Measurements from ENCODE around the gene ERGIC1.

DNA sequence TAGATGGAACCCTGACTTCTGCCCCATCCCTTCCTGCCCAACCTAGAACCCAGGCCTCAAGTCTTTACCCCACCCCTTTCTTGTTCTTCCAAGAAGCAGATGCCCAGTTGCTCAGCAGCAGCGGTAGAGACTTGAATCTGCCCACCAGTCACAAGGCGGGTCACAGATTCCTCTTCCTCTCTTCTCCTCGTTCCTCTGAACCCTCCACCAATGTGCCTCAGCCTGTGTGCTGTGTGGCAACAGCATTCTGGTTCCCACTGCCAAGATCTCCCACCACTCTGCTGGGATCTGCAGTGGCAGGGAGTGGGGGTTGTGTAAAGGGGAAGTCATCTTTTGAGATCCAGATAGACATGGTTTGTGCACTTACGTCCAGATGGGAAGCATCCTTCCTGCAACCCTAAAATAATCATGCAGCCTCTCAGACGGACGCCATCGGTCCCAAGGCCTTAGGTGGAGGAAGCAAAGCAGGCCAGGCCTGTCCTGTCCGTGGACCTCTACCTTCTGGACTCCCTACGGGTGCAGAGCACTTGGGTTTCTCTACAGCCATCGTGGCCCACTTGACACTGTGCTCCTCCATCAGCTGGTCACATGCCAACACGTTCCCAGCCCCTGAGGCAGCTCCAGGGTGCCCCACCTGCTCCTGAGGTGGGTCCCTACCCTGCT lies 117.5 kb downstream of the ERGIC1 start:
- TF ChIP-seq, protein P1, sequence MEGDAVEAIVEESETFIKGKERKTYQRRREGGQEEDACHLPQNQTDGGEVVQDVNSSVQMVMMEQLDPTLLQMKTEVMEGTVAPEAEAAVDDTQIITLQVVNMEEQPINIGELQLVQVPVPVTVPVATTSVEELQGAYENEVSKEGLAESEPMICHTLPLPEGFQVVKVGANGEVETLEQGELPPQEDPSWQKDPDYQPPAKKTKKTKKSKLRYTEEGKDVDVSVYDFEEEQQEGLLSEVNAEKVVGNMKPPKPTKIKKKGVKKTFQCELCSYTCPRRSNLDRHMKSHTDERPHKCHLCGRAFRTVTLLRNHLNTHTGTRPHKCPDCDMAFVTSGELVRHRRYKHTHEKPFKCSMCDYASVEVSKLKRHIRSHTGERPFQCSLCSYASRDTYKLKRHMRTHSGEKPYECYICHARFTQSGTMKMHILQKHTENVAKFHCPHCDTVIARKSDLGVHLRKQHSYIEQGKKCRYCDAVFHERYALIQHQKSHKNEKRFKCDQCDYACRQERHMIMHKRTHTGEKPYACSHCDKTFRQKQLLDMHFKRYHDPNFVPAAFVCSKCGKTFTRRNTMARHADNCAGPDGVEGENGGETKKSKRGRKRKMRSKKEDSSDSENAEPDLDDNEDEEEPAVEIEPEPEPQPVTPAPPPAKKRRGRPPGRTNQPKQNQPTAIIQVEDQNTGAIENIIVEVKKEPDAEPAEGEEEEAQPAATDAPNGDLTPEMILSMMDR (IDR thresholded peaks at IDR 0.05; ENCODE audit: insufficient read depth, low read length, poor library complexity, severe bottlenecking), result no peak
- TF ChIP-seq EZH2phosphoT487 (conservative IDR thresholded peaks at IDR 0.05; ENCODE audit: low read length), result no peak
